Spinal cord (tissue), 10 donors: Measurements from ENCODE around the gene PRR19. TPM values are rescaled to one million over a fixed set of nuclear protein-coding genes. Genes with fewer than 3 reads are reported as not detected.

Experiments used
- DNase-seq, 6 donors: peaks; one replicate each; pipeline versions ENCODE4 v3.0.0 to v3.0.0-alpha.2; 2013 to 2015; ENCODE audit warnings: low spot score in 6 of 6, low read depth in 4 of 6
- H3K27ac ChIP-seq: one replicate; pipeline ENCODE4 v1.5.1; 2013; ENCODE audit warnings: low read depth, low read length, control low read depth
- H3K27me3 ChIP-seq: one replicate; pipeline ENCODE4 v1.6.1; 2013; ENCODE audit warnings: low read length; ENCODE audit not compliant: control insufficient read depth, insufficient read depth
- H3K36me3 ChIP-seq: one replicate; pipeline ENCODE4 v1.6.1; 2013; ENCODE audit warnings: low read length; ENCODE audit not compliant: control insufficient read depth, insufficient read depth
- H3K4me1 ChIP-seq: one replicate; pipeline ENCODE4 v1.6.1; 2013; ENCODE audit warnings: low read length; ENCODE audit not compliant: control insufficient read depth, insufficient read depth
- H3K4me3 ChIP-seq: one replicate; pipeline ENCODE4 v1.5.1; 2013; ENCODE audit warnings: low read depth, low read length, control low read depth
- H3K9me3 ChIP-seq: one replicate; pipeline ENCODE4 v1.6.1; 2013; ENCODE audit warnings: low read length; ENCODE audit not compliant: control insufficient read depth, insufficient read depth
- WGBS: methylation state at CpG from one replicate; pipeline ENCODE4 v1.1.5; 2013; ENCODE audit warnings: missing lambda C conversion rate; ENCODE audit not compliant: insufficient coverage; 5-methylcytosine and 5-hydroxymethylcytosine counted together
- polyA plus RNA-seq, 2 donors: library from polyadenylated mRNA; unstranded; fragments of 120-200 nt; gene quantifications; one replicate each; pipeline ENCODE4 v1.2.1, GENCODE V29; 2013; ENCODE audit not compliant: insufficient read length in 2 of 2
- total RNA-seq, 2 donors: library from RNA; depleted of rRNA in 1 of 2; stranded (reverse); fragments of 120-200 nt in 1 of 2; fragments of >200 nt in 1 of 2; gene quantifications; one replicate each; pipeline versions ENCODE4 v1.2.3 to v1.2.4, GENCODE V29; 2013 to 2014
- donor health status: healthy.

PRR19 gene
- total and polyA plus RNA-seq, 4 donors: 0.30 to 6.9 (median 4.0) TPM

- Histone ChIP-seq H3K27me3 (no peaks in the 10 kb centered on the region), H3K9me3 (no peaks in the 10 kb centered on the region), H3K4me3 (no peak overlapping the region), H3K36me3 (peaks cover 85% of the 10 kb centered on the region), H3K4me1 (peaks cover 26% of the 10 kb centered on the region), H3K27ac (no peak overlapping the region)
- no peak for DNase-seq
- 87% methylated on average over 20 of the region's 22 CpGs for WGBS
These were observed 12.9 kb upstream of the PRR19 start for GRCh38 chr19:42288881-42289555.

GRCh38 chr19:42289556-42290041, 12.3 kb upstream of the PRR19 start:
- no peak overlapping the region for H3K27ac ChIP-seq
- peaks cover 91% of the 10 kb centered on the region for H3K36me3 ChIP-seq
- no peaks in the 10 kb centered on the region for H3K27me3 ChIP-seq
- peaks cover 26% of the 10 kb centered on the region for H3K4me1 ChIP-seq
- DNase-seq: no peak
- no peaks in the 10 kb centered on the region for H3K9me3 ChIP-seq
- no peak overlapping the region for H3K4me3 ChIP-seq
- 100% methylated on average over 1 of the region's 8 CpGs for WGBS

GRCh38 chr19:42290136-42290522, 11.8 kb upstream of the PRR19 start:
- Histone ChIP-seq H3K4me1 (peaks cover 20% of the 10 kb centered on the region), H3K36me3 (peaks cover 97% of the 10 kb centered on the region), H3K4me3 (no peak overlapping the region), H3K9me3 (no peaks in the 10 kb centered on the region), H3K27me3 (no peaks in the 10 kb centered on the region), H3K27ac (no peak overlapping the region)
- no peak for DNase-seq
- 86% methylated on average over 13 of the region's 13 CpGs for WGBS

GRCh38 chr19:42290523-42291434, 11.2 kb upstream of the PRR19 start:
- no peaks in the 10 kb centered on the region for H3K27me3 ChIP-seq
- 86% methylated on average over 30 of the region's 31 CpGs for WGBS
- H3K4me1 ChIP-seq: peaks cover 14% of the 10 kb centered on the region
- H3K36me3 ChIP-seq: peaks cover 99% of the 10 kb centered on the region
- no peaks in the 10 kb centered on the region for H3K9me3 ChIP-seq
- H3K27ac ChIP-seq: no peak overlapping the region
- H3K4me3 ChIP-seq: no peak overlapping the region
- no peak for DNase-seq

GRCh38 chr19:42291435-42291810, 10.5 kb upstream of the PRR19 start:
- H3K27ac ChIP-seq: no peak overlapping the region
- DNase-seq: no peak
- 66% methylated on average over 9 of the region's 9 CpGs for WGBS

GRCh38 chr19:42292042-42292960, 9.6 kb upstream of the PRR19 start:
- Histone ChIP-seq H3K27ac (no peak overlapping the region), H3K27me3 (no peaks in the 10 kb centered on the region), H3K4me1 (no peaks in the 10 kb centered on the region), H3K36me3 (peaks cover 99% of the 10 kb centered on the region), H3K4me3 (no peak overlapping the region), H3K9me3 (no peaks in the 10 kb centered on the region)
- WGBS: 94% methylated on average over 25 of the region's 27 CpGs
- no peak for DNase-seq

More at GRCh38 chr19:42291435-42291810, 10.5 kb upstream of the PRR19 start:
- Histone ChIP-seq H3K4me3 (no peak overlapping the region), H3K27me3 (no peaks in the 10 kb centered on the region), H3K36me3 (peaks cover 99% of the 10 kb centered on the region), H3K9me3 (no peaks in the 10 kb centered on the region), H3K4me1 (peaks cover 7% of the 10 kb centered on the region)

- no peak overlapping the region for H3K4me3 ChIP-seq
- no peak overlapping the region for H3K27ac ChIP-seq
- peaks cover 94% of the 10 kb centered on the region for H3K36me3 ChIP-seq
- DNase-seq: no peak
- H3K27me3 ChIP-seq: no peaks in the 10 kb centered on the region
- H3K4me1 ChIP-seq: no peaks in the 10 kb centered on the region
- H3K9me3 ChIP-seq: no peaks in the 10 kb centered on the region
- 85% methylated on average over 14 of the region's 14 CpGs for WGBS
These were observed 9.0 kb upstream of the PRR19 start for GRCh38 chr19:42292963-42293362.

GRCh38 chr19:42293540-42293939, 8.4 kb upstream of the PRR19 start:
- Histone ChIP-seq H3K9me3 (no peaks in the 10 kb centered on the region), H3K36me3 (peaks cover 94% of the 10 kb centered on the region), H3K27me3 (no peaks in the 10 kb centered on the region), H3K4me3 (no peak overlapping the region), H3K27ac (no peak overlapping the region), H3K4me1 (no peaks in the 10 kb centered on the region)
- no peak for DNase-seq
- WGBS: 77% methylated on average over 14 of the region's 17 CpGs

GRCh38 chr19:42293948-42294347, 8.0 kb upstream of the PRR19 start:
- peaks cover 93% of the 10 kb centered on the region for H3K36me3 ChIP-seq
- WGBS: 91% methylated on average over 15 of the region's 15 CpGs
- no peak overlapping the region for H3K27ac ChIP-seq
- no peaks in the 10 kb centered on the region for H3K27me3 ChIP-seq
- DNase-seq: no peak
- H3K4me3 ChIP-seq: no peak overlapping the region
- H3K9me3 ChIP-seq: no peaks in the 10 kb centered on the region
- no peaks in the 10 kb centered on the region for H3K4me1 ChIP-seq
